OCI-LY1 (cell line): ENCODE measurements around the gene IL1RN.

Experiments
- EZH2 ChIP-seq: fragments of 200-600 bp; sonication (generic), shearing (Covaris generic); IDR thresholded peaks from 2 replicates; pipeline ENCODE4 v1.8.0; 2017; ENCODE audit warnings: borderline replicate concordance, mixed run types, mild to moderate bottlenecking, antibody characterized with exemption, low read length, moderate library complexity, mixed read lengths
- TF ChIP-seq, protein P1 (sequence below): fragments of 200-600 bp; sonication (generic), shearing (Covaris generic); IDR thresholded peaks from 2 replicates; pipeline ENCODE4 v1.5.1; 2017; ENCODE audit warnings: mild to moderate bottlenecking, antibody characterized with exemption, low read length, moderate library complexity, mixed read lengths

DNA sequence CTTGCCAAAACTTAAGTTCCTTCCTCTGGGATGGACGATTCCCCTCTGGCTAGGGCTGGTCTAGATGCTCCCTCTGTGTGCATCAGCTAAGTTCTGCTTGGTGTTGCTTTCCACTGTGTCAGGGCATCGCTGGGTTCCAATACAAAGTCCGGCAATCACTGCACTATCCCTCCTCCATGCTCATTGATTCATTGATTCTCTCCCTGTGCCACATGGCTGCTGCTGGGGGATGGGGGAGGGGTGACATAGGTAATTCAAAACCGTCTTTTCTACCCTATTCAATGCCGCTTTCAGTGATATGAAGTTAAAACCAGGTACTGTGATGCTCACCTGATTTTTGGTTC is 22.8 kb downstream of the IL1RN start:
- TF ChIP-seq, protein P1, sequence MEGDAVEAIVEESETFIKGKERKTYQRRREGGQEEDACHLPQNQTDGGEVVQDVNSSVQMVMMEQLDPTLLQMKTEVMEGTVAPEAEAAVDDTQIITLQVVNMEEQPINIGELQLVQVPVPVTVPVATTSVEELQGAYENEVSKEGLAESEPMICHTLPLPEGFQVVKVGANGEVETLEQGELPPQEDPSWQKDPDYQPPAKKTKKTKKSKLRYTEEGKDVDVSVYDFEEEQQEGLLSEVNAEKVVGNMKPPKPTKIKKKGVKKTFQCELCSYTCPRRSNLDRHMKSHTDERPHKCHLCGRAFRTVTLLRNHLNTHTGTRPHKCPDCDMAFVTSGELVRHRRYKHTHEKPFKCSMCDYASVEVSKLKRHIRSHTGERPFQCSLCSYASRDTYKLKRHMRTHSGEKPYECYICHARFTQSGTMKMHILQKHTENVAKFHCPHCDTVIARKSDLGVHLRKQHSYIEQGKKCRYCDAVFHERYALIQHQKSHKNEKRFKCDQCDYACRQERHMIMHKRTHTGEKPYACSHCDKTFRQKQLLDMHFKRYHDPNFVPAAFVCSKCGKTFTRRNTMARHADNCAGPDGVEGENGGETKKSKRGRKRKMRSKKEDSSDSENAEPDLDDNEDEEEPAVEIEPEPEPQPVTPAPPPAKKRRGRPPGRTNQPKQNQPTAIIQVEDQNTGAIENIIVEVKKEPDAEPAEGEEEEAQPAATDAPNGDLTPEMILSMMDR = no peak
- no peak for TF ChIP-seq EZH2
